ENCODE data around the gene FGFR3.

Gene FGFR3

DNA sequence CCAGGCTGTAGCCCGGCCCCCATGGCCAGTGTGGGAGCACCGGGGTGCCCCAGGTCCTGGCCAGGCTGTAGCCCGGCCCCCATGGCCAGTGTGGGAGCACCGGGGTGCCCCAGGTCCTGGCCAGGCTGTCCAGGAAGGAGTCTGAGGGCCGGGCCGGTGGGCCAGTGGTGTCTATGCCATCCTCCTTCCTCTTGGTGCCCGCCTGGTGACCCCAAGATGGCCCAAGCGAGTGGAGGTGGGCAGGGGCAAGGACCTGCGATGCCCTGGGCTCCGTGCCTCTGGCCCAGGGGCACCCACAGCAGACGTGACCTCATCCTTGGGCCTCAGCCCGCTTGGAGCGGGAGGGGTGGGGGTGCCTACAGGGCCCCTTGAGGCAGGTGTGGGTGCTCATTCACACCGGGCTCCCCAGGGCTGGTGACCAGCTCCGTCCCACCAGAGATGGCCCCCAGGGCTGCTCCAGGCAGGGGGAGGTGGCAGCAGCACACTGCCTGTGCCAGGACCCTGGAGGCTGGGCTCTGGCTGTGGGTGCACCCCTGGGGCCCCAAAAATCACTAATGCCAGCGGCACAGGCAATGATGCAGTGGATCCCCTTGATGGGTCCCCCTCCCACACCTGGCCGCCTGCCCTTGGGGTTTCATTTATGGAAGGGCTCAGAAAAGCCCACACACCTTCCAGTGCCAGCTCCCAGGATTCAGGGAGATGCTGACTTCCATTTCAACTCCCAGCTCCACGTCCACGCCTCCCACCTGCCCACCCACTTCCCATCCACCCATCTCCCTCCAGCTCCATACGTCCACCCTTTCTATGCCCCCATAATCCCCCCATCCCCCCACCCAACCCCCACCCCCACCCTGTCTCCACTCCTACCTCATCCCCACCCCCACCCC lies 36.0 kb upstream of the FGFR3 start:
- DNase-seq = no peak

DNA sequence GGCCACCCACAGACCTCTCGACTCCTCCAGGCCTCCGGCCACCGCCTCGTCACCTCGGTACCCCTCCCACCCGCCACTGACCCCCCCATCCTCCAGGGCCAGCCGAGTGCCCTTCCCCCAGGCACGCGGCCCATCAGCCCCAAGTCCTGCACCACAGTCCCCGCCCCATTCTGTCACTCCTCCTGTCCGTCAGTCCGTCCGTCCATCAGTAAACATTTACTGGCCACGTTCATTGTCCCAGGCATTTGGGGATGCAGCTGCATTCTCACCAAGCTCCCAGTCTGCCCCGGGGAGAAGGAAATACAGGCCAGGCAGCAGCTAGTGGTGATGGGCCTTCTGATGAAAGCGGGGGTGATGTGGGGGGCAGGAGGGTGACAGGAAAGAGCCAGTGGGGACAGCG lies 35.3 kb upstream of the FGFR3 start:
- no peak for DNase-seq

DNA sequence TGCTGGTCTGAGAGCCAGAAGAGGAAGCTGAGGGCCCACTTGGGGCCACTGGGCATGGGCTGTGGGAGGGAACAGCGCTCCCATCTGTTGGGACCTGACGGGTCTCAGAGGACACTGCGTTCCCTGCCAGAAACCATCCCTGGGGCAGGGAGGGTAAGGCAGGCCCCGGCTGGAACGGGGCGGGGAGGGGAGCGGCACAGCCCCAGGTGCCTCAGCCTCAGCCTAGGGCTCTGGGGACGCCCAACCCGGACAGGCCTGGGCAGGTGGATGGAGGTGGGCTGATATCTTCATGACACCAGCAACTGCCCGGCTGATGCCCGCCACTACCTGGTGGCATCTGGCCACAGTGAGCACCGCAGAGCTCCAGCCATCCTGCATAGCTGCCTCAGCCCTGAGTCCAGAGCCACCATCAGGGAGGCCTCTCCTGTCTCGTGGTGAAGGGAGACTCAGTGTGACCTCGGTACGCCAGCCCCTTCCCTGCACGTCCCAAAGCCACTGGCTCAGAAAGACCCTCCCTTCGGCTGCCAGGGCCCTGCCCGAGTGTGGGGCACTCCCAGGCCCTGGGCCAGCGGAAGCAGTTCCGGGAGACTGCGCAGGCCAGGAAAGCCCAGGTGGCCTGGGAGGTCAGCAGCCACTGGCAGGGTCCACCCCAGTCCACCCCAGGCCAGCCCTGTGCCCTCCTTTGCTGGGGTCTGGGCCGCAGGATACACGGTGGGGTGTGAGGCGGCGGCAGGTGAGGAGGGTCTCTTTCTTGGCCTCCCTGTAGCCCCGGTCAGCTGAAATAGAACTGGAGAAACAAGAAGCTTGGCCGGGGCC lies 34.6 kb upstream of the FGFR3 start:
- no peak for DNase-seq

DNA sequence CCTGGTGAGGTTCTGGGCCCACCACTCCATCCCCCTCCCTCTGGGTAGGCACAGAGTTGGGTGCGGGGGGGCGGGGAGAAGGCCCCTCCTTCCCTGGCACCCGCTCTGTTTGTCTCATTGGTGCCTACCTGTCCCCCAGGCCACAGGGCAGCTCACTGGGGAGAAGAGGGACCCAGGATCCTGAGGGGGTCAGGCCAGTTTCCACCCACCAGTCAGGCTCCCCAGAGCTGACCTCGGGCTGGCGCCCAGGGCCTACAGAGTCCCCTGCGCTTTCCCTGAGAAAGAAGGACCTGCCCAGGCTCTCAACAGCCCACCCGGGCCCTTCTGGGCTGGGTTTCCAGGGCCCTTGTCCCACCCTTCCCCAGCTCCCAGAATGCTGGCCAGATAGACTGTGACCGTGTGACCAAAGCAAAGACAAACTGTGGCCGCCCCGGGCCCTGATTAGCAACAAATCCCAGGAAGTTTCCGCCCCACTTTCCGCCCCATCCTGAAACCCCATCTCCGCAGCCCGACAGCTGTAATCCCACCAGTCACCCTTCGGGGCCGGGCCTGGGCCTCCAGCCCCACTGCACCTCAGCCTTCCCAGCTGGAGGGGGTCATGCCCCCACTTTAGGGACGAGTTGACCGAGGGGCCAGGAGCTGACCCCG lies 33.8 kb upstream of the FGFR3 start:
- no peak for DNase-seq

DNA sequence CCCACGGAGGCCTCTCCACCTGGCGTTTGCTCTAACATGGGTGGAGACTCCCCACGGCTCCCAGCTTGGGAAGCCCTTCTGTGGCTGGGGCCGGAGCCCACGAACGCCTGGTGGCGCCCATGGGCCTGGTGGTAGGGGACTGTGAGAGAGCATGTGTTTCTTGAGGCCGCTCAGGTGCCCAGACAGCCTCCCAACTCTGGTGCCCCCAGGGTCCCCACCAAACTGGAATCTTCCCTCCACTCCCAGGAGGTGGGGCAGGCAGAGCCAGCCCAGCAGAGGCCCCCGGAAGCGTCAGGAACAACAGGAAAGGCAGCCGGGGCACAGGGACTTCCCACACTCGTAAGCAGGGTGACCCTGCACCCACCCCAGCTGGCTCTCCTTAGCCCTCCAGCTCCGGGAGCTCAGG lies 33.3 kb upstream of the FGFR3 start:
- no peak for DNase-seq

DNA sequence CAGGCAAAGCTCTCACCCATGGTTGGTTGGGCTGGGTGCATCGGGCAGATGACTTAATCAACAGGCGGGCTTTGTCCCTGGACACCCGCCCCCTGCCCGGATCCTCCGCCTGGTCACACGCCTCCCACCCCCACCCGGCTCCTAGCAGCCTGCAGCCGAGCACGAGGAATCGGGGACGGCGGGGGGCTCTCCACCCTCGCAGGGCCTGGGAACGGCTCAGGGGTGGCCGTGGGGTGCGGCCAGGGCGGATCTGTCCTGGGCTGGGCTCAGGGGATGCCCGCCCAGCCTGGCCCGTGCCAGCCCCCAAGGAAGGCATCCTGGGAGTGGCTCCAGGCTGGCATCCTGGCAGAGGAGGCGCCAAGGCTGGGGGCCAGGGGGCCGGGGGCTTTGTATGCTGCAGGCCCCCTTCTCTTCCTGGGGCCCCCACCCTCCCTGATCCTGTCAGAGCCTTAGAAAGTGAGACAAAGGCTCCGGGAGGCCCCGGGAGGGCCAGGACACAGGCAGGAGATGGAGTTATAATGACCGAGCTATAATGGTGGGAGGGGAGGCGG lies 32.5 kb upstream of the FGFR3 start:
- DNase-seq = no peak

DNA sequence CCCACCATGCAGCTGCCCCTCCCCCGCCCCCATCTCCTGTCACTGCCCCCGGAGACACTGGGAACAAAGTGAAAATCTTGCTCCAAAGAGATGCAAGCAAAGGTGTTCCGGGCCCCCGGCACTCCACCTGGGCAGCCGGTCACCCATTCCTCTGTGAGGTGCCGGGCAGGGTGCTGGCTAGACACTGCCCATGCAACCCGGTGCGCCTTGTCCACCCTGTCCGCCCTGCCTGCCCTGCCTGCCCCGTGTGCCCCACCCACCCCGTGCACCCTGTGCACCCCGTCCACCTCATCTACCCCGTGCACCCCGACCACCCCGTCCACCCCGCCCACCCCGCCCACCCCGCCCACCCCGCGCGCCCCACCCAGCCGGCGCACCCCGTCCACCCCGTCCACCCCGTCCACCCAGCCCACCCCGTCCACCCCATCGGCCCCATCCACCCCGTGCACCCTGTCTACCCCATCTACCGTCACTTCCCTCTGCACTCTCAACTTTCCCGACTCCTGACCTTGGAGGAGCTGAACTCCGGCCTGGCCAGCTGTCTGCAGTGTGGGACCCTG lies 31.9 kb upstream of the FGFR3 start:
- DNase-seq = no peak

DNA sequence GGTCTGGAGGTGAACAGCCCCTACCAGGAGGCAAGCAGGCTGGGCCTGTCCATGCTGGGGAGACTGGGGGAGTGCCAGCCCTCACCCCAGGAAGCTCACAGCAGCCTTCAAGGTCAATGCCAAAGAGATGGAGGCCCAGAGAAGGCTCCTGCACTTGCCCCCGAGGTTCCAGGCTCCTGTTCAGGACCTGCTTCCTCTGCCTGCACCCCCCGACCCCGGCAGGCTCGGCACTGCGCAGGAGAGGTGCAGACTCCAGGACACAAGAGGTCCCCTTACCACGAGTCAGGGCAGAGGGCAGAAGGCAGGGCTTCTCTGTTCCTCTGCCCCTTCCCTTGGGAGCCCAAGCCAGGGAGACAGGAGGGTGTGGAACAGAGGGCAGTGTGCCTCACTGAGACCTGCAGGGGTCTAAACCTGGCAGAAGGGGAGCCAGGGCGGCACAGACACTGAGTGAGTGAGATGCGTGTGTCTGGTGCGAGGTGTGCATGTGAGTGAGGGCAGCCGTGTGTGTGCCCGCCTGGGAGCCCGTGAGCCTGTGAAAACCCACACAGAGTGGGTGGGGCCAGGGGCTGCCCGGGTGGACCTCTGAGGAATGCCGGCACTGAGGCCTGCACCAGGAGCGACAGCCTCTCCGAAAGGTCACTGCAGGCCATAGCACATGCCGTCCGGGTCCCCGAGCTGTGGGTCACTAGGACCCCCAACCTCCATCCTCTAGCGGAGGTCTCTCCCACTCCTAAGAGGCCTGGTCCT lies 30.7 kb upstream of the FGFR3 start:
- DNase-seq = no peak

DNA sequence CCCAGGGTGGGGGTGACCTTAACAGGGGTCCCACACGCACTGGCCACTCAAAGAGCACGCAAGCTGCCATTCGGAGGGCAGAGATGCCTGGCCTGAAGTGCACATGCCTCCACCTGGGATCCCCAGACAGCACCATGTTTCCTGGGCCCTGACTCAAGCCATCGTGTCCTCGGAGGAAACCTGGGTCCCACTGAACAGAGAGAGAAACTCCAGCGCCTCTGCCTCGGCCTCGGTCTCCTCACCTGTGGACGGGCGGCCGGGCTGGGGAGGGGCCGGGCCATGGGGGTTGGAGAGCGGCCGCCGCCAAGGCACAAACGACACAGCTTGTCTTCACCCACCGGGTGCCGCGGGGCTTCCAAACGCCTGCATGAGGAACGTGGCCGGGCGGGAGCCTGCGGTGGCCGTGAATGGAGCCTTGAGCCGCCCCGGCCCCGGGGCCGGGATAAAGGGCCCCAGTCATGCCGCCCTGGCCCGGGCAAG lies 30.0 kb upstream of the FGFR3 start:
- no peak for DNase-seq

DNA sequence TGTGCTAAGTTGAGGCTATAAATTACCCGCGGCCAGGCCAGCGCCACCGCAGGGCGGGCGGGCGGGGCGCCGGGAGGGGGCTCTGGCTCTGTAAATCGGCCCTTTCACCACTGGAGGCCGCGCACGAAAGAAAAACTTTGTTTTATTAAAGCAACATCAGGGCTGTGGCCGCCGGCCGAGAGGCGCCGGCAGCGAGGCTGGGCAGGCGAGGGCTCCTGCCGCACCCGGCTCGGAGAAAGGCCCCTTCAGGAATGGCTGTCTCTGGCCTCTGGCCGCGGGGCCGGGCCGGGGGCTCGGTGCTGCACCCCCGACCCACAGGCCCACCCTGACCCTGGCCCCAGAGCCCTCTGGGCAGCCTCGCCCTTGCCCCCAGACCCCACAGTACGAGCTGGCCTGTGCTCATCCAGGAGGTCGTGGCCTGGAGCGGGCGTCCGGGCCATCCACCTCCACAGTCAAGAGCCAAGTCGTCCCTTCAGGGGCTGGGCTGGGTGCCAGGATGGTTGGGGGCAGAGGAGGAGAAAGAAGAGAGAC lies 29.5 kb upstream of the FGFR3 start:
- no peak for DNase-seq

DNA sequence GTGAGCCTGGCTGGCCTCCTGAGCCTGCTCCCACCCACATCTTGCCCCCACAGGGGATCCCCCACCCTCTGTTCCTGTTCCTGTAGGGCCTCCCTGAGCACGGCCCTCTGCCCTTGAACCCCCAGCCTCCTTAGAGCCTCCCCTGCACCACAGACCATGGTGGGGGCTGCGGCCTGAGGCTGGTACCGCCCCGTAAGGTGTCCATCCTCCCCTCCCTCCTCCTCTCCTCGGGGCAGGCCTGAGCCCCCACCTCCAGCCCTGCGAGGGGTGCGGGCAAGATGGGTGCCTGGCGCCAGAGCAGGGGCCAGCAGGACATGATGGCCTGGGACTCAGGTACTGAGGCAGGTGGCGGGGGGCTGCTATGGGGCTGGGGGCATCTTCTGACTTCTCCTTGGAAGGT lies 28.4 kb upstream of the FGFR3 start:
- DNase-seq = no peak

DNA sequence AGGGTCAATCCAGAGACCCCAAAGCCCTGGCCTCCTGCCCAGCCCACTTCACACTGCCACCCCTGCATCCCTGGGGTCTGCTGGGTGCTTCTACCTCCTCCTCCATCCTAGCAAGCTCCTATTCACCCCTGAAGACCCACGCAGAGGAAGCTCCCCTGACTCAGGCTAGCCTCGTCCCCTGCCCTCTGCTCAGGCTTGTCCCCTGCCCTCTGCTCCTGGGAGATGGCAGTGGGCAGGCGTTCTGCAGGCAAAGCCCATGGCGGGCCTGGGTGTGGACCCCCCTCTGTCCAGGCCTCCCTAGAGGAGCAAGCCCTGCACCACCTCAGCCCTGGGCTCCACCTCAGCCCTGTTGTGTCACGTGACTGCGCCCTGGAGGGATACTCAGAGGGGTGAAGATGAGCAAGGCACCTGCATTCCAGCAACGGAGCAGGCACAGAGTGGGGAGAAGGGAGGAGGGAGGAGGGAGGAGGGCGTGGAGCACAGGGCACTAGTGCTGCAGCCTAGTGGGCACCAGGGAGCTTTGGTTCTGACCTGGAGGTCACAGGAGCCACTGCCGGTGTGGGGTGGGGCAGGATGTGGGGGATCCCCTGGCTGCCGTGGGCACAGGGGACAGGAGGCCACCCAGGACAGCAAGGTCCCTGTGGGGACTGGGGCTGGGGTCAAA lies 27.6 kb upstream of the FGFR3 start:
- DNase-seq = no peak

DNA sequence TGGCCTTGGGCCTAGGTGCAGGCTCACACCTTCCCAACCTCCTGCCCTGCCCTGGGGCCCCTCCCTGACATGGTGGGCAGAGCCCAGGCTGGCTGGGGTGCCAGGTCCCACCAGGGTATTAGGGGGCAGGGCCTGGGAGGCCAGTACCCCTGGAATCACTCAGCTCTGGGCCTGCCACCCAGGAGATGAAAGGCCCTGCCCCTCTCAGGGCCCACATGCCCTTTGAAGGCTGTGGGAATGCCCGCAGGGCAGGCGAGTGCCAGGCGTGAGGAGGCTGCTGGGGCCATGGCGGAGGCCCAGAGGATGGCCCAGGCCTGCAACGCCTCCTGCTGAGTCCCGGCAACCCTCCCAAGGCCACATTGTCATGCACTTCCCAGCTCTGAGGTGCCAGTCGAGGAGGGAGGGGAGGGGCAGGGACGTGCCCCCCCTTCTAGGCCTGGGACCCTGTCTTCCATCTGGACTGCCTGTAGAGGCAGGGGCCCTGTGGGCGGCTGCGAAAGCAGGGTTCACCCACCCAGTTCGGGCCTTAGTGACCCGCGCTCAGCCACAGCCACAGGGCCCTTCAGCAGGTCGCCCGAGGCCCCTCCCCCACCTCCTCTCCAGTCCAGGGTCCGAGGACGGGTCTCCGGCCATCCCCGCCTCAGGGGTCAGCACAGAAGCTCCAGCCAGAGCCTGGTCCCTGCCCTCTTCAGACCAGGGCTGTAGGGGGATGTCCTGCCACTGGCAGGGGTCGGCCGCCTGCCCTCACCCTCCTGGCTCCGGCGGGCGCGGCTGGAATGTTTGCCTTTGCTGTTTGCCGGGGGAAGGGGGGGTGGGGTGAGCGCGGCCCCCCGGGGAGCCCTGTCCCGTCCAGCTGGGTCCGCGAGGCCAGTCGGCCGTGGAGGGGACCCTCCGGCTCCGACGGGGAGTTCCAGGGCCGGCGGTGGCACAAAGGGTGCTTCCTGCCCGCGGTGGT lies 26.7 kb upstream of the FGFR3 start:
- DNase-seq = no peak

DNA sequence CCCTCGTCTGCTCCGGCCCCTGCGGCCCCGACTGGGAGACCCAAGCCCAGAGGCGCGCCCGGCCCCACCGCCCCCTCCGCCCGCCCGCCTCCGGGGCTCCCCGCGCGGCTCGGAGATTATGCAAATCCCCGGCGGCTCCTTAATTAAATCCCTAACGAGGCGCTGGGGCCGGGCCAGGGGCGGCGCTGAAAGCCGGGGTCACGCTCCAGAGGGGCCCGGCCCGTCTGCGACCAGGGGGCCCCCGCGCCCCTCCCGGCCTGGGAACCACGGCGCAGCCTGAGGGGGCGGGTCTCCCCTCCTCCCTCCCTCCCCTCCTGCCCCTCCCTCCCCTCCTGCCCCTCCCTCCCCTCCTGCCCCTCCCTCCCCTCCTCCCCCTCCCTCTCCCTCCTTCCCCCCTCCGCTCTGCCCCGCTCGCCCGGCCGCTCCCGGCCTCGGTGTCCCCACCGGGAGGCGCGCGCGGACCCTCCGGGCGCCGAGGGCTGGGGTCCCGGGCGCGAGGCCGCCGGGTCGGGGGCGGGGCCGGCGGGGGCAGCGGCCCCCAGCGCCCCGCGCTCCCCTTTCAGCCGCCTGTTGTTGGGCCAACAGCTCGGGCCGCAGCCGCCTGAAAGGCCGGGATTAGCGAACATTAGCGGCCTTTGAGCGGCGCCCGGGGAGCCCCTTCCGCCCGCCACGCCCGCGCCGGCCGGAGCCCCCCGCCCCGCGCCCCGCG lies 25.9 kb upstream of the FGFR3 start:
- no peak for DNase-seq

DNA sequence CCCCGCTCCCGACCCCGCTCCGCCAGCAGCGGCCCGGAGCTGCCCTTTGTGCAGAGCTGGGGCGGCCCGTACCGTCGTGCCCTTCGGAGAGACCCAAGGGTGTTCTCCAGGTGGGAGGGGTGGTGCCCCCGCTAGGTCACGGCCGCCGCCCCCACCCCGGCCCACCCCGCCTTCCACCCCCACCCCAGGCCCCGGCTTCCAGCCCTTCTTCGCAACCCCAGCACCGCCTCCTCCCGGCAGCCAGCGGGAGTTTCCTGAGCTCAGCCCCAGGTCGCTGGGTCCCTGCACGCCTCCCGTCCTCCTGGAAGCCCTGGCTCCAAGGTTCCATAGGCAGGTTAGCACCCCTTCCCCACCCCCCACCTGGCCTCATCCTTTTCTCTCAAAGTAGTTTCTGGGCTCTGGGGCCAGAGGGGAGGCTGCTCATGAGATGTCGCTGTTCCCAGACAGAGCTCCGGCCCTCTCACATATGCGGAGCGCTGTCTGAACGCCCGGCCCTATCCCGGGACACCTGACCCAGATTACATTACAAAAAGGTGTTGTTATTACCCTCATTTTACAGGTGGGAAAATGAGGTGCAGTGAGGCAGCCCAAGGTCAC lies 25.2 kb upstream of the FGFR3 start:
- peak; percentile 34 for DNase-seq

DNA sequence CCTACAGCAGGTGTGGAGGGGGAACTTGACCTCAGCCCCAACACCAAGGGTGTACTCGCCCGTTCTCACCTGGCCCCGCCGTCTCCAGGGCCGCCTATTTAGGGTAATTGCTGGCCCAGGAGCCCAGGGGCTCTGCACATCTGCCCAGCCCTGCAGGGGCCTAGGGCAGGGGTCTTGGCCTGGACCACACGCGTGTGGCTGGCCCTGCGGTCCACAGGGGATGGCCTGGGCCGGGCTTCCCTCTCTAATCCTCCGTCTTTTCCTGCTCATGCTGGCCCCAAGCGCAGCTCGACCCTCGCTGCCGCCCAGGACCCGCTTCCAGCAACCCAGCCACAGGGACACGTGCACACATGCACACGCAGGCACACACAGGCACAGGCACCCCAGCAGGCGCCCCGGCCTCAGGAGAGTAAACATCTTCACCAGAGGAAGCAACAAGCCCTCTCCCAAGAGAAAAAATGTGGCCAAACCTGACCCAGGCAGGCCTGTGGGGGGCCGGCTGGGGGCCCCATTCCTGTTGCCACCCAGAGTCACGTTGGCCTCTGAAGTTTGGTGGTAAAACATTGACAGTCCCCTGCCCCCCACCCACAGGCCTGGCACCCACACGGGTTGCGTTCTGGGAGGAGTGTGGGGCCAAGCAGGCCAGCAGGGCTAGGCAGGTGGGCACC lies 24.6 kb upstream of the FGFR3 start:
- DNase-seq = no peak

DNA sequence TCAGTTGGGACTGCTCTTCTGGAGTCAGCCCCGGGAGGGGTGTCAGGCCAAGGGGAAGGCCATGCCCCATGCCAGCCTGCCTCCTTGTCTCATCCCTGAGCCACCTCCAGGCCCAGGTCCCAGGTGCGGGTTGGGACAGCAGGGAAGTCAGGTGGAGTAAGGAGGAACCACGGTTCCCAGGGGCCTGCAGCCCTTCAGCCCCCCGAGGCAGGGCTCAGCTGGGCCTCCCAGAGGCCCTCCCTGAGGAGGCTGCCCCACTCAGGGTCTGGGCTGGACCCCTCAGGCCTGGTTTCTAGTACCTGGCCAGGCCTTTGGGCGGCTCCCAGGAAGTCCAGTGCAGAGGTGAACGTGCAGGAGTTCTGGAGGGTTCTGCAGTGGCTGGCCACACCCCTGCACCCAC lies 23.4 kb upstream of the FGFR3 start:
- no peak for DNase-seq

DNA sequence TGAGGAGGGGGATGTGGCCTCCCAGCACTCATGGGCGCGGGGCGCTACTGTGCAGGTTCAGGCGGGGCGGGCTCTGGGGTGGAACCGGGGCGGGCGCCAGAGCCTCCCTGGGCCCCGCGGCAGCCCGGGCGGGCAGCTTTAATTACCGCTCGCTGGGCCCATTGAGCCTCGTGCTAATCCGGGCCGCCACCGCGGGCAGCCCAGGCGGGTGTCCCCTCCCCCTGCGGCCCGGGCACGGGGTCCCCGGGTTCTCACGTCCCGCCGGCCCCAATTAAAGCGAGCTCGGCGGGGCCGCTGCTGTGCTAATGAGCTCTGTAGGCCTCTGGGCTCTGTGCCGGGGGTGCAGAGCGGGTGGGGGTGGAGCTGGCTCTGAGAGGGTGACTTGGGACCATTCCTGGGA lies 22.8 kb upstream of the FGFR3 start:
- DNase-seq = no peak
